ENCODE measurements around the gene KIF27.
A peak's percentile ranks its signal among the peaks of the same experiment; 100 is the strongest.
"Not testable (repeated sequence)": the region's sequence is repeated elsewhere in the genome, so short reads cannot be mapped to it uniquely, and the experiment has no call there.

The KIF27 gene

DNA sequence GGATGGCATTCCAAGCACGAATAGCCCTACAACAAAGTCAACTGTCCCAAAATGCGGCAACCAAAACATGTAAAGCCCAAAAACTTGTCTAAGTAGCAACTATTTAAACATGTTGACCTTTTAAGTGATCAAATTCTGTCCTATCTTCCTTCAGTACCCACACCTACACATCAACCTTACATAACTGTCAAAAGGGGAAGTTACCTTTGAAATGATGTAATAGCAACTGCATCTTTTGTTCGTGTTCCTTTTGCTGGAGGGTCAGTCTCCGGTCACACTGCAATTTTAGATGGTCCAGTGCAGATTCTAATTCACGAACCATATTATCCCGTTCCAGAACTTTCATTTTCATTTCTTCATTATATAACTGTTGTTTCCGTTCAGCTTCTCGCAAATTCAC, 71.3 kb downstream of the KIF27 start:
- DNase-seq (ENCODE audit: low read depth); in situ Hi-C loops (cut with HindIII; ENCODE audit: low sequenced_read_pairs); H3K4me3 ChIP-seq (ENCODE audit: low read depth, low read length): not testable (repeated sequence)

DNA sequence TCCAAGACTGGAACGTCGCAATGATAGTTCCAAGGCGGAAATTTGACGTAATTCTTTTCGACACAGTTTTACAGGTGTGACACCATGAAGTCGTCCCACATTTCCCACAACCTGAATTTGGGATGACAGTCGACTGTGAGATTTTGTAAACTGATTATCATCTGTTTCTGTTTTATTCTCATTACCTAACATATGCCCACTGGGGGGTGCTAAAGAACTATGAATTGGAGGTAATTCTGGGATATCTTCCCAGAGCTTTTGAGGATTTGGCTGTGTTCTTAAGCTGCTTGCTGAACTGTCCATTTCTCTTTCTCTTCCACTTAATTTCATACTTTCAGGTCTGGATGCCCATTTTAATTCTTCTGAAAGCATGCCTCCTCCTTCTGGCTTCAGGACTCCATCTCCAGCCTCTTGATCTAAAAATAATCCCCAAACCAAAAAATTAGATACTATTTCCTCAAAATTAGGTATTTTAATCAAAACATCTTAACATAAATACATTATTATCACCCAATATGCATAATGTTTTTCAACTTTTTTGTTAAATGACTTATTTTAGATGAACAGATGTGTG, 84.1 kb downstream of the KIF27 start:
- in situ Hi-C loops (cut with HindIII; ENCODE audit: low sequenced_read_pairs): not testable (repeated sequence)

DNA sequence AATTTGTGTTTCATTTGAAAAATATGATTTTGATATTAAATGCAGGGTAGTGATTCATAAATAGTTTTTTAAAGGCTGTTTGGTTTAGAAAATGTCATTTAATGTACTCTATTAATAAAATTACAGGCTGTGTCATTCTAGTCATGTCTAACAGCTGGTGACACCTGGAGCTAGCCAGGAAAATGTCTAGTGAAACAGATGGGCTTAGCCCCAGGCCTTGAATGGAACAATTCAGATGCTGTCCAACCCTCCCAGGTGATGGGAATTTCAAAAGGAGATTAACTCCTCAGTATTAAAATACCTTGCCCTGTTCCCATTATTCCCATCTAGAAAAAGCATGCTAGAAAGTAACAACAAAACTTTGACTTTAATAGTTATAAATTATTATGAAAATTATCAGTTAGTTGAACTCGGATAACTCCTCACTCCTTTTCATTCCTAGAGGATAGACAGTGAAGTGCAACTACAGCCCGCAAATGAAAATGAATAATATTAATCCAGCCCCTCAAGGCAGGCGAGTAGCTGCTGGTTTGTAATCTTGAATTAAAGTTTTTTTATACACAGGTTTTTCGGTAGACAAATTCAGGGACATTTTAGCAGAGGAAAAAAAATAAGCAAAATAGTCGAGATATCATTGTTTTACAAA, 90.7 kb downstream of the KIF27 start:
- in situ Hi-C loops (cut with HindIII; ENCODE audit: low sequenced_read_pairs); H3K4me3 ChIP-seq (ENCODE audit: low read depth, low read length); DNase-seq (ENCODE audit: low read depth): not testable (repeated sequence)

More for the DNA sequence above, 84.1 kb downstream of the KIF27 start:
- not testable (repeated sequence) for H3K4me3 ChIP-seq (ENCODE audit: low read depth, low read length); DNase-seq (ENCODE audit: low read depth)

DNA sequence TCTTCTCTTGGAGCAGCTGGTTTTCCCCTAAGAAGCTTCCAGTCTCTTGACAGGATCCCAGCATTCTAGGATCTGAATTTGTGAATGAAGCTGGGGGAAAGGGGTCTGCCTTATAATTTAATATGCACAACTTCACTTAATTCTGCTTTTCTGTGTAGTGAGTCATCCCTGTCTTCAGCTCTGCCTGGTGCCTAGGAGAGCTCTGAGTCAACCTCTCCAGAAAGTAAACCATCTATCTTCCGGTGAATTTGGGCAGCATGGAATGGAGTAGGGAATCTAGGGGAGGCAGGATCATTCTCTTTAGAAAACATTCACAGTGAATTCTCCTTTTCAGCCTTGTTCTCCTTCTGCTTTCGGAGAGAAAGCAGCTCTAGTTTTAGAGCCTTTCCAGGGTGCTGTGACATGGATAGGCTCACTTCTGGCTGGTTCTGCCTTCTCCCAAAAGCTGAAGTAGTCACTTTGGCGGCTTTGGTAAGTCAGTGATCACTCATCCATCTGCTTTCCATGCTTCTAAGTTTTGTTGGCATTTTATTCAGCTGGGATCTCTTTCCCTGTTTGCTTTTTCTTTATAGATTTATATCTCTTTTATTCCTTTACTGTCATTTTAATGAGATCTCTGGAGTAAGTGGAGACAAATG, 96.1 kb downstream of the KIF27 start:
- H3K4me3 ChIP-seq (ENCODE audit: low read depth, low read length); in situ Hi-C loops (cut with HindIII; ENCODE audit: low sequenced_read_pairs): not testable (repeated sequence)
- peak; percentile 15 for DNase-seq (ENCODE audit: low read depth)

DNA sequence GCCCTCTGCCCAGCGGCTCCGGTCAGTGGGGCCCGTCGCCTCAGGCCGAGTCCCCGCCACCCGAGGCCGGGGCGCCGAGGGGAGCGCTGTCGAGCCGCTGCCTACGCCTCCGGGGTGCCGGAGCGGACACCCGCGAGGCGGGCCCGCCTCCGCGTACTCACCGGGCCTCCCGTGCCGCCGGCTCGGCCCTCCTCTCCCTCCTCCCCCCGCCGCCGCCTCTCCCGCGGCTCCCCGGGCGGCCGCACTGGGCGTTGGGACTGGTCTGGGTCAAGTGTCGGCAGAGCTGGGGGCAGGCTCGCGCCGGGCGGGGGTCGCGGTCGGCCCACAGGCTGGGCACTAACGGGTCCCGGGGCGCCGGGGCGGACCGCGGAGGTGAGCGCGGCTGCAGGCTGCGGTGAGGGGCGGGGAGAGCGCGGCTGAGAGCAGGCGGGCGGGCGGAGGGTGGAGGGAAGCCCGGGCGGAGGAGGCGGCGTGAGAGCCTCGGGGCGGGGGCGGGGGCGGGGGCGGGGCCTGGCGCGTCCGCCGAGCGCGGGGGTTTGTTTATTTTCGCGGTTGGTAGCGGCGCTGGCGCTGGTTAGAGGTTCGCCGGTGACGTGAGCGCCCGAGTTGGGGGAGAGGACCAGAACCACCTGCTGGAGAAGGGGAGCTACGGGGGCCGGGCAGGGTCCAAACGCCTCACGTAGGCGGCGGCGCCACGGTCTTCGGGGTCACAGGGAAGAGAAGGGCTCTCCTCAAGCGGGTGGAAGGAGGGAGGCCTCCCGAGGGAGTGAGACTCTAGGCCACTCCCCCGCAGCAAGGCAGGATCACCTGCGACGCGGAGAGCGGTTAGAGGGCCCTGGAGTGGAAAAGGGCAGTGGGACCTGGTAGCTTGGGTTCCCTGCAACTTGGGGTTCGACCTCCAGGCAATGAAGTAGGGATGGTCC, 103.6 kb downstream of the KIF27 start, which contains the start of gene GKAP1:
GKAP1 (minus strand) TSS at position 414 of the 923 bp plus-strand sequence. CDS start 11,252 bp downstream, outside the sequence.
- H3K4me3 ChIP-seq (ENCODE audit: low read depth, low read length): peak within 1 kb of the TSS; percentile 51
- in situ Hi-C loops (cut with HindIII; ENCODE audit: low sequenced_read_pairs): not testable (repeated sequence)
- peak; percentile 31 for DNase-seq (ENCODE audit: low read depth)

DNA sequence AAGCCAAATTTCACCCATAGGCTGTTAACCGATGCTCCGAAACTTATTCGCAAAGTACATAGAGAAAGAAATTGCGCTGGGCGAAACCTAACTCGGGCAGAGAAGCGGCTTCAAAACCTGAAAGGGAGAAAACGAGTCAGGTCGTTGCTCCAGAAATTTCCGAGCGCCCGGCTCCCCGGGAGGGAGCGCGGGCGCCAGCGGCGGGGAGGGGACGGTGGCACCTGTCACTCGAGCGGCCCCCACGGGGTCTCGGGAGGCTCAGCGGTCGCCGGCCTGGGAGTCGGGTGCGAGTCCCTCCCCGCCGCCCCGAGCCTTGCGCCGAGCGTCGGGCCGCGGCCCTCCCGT, 104.2 kb downstream of the KIF27 start:
- in situ Hi-C loops (cut with HindIII; ENCODE audit: low sequenced_read_pairs); DNase-seq (ENCODE audit: low read depth): not testable (repeated sequence)
- H3K4me3 ChIP-seq (ENCODE audit: low read depth, low read length): peak overlapping the region; percentile 51

DNA sequence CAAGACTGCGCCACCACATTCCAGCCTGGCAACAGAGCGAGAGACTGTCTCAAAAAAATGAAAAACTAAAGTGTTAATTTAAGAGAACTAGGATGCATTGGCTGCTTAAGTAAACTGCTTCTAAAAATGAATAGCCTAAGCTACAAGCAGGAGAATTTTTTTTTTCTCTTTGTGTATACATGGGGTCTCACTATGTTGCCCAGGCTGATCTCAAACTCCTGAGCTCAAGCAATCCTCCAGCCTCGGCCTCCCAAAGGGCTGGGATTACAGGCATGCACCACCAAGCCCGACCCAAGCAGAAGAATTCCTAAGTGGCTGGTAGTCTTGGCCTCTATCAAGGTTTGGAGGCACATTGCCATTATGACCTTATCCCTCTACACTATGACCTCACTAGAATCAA, 106.1 kb downstream of the KIF27 start:
- in situ Hi-C loops (cut with HindIII; ENCODE audit: low sequenced_read_pairs); H3K4me3 ChIP-seq (ENCODE audit: low read depth, low read length); DNase-seq (ENCODE audit: low read depth): not testable (repeated sequence)

DNA sequence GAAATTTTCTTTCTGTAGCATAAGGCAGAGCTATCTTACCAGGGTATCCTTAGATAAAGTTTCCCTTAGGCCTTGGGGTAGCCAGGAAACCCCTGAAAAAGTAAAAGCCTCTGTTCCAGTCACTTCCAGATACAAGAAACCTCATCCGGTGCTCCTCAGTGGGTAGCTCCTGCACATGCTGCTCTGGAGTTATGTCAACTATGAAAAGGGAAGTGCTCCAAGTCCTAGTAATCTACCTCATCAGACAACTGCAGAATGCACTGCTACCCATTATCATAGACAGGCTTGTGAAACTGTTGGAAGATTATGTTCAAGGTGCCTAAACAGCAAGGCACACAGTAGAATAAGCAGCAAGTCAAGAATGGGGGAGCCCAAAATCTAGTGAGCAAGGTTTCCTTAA, 112.0 kb downstream of the KIF27 start:
- DNase-seq (ENCODE audit: low read depth); H3K4me3 ChIP-seq (ENCODE audit: low read depth, low read length); in situ Hi-C loops (cut with HindIII; ENCODE audit: low sequenced_read_pairs): not testable (repeated sequence)

DNA sequence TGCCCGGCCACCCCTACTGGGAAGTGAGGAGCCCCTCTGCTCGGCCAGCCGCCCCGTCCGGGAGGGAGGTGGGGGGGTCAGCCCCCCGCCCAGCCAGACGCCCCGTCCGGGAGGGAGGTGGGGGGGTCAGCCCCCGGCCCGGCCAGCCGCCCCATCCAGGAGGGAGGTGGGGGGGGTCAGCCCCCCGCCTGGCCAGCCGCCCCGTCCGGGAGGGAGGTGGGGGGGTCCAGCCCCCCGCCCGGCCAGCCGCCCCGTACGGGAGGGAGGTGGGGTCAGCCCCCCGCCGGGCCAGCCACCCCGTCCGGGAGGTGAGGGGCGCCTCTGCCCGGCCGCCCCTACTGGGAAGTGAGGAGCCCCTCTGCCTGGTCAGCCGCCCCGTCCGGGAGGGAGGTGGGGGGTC, 116.8 kb downstream of the KIF27 start:
- in situ Hi-C loops (cut with HindIII; ENCODE audit: low sequenced_read_pairs); H3K4me3 ChIP-seq (ENCODE audit: low read depth, low read length): not testable (repeated sequence)

DNA sequence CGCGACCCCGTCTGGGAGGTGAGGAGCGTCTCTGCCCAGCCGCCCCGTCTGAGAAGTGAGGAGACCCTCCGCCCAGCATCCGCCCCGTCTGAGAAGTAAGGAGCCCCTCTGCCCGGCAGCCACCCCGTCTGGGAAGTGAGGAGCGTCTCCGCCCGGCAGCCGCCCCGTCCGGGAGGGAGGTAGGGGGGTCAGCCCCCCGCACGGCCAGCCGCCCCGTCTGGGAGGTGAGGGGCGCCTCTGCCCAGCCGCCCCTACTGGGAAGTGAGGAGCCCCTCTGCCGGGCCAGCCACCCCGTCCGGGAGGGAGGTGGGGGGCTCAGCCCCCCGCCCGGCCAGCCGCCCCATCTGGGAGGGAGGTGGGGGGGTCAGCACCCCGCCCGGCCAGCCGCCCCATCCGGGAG, 117.3 kb downstream of the KIF27 start:
- DNase-seq (ENCODE audit: low read depth); H3K4me3 ChIP-seq (ENCODE audit: low read depth, low read length); in situ Hi-C loops (cut with HindIII; ENCODE audit: low sequenced_read_pairs): not testable (repeated sequence)

More for the DNA sequence above, 116.8 kb downstream of the KIF27 start:
- DNase-seq (ENCODE audit: low read depth): not testable (repeated sequence)

DNA sequence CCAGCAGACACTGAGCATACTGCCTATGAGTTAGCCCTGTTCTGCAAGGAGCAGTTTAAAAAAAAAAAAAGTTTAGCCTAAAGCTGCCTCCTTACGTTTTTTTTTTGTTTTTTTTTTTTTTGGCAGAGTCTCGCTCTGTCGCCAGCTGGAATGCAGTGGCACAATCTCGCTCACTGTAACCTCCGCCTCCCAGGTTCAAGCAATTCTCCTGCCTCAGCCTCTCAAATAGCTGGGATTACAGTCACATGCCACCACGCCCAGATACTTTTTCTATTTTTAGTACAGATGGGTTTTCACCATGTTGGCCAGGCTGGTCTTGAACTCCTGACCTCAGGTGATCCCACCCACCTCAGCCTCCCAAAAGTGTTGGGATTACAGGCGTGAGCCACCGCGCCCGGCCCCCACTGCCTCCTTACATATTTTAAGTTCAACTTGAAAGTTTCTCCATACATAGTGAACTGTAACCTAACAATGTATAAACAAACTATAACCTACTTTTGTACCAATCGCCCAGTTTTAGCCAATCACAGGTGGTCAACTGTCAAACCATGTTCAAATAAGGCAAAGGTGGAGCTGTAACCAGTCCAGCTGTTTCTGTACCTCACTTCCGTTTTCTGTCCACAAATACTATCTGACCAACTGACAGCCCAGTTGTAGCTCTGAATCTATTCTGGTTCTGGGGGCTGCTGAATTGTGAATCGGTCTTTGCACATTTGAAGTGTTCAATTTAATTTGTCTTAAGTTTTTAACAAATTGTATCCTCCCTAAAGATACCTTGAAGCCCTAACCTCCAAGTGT, 120.8 kb downstream of the KIF27 start:
- DNase-seq (ENCODE audit: low read depth): no peak
- TF ChIP-seq, protein P1, sequence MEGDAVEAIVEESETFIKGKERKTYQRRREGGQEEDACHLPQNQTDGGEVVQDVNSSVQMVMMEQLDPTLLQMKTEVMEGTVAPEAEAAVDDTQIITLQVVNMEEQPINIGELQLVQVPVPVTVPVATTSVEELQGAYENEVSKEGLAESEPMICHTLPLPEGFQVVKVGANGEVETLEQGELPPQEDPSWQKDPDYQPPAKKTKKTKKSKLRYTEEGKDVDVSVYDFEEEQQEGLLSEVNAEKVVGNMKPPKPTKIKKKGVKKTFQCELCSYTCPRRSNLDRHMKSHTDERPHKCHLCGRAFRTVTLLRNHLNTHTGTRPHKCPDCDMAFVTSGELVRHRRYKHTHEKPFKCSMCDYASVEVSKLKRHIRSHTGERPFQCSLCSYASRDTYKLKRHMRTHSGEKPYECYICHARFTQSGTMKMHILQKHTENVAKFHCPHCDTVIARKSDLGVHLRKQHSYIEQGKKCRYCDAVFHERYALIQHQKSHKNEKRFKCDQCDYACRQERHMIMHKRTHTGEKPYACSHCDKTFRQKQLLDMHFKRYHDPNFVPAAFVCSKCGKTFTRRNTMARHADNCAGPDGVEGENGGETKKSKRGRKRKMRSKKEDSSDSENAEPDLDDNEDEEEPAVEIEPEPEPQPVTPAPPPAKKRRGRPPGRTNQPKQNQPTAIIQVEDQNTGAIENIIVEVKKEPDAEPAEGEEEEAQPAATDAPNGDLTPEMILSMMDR (IDR thresholded peaks at IDR 0.05; ENCODE audit: low read depth, low read length, missing control alignments): no peak
- in situ Hi-C loops (cut with HindIII; ENCODE audit: low sequenced_read_pairs): no loop called here
- H3K4me3 ChIP-seq (ENCODE audit: low read depth, low read length): no peak overlapping the region
